IMR-90 (cell line): ENCODE data around the gene MRPL47. TPM values are rescaled to one million over a fixed set of nuclear protein-coding genes. Genes with fewer than 3 reads are reported as not detected.

Source experiments
- ATAC-seq: fragments of 200-7000 bp; cut with Tn5 transposase; 2 replicates; pipeline ENCODE4 v1.9.1; 2020; ENCODE audit warnings: low read depth, mild to moderate bottlenecking, moderate library complexity
- BruUV-seq: library from RNA; stranded (reverse); fragments of 400-500 nt; replicated peaks from 2 replicates; lab custom pipeline; 2021; lab: Mats Ljungman, UMichigan
- CTCF ChIA-PET: fragments of 300-600 bp; formaldehyde crosslinking; extraction: SDS; loops from one replicate; lab custom pipeline; 2021; ENCODE audit warnings: antibody characterized with exemption; lab: Yijun Ruan, JAX
- POLR2A ChIA-PET: fragments of 300-600 bp; sonication (Branson Sonifier 250); formaldehyde crosslinking; loops from one replicate; lab custom pipeline; 2022; ENCODE audit warnings: antibody characterized with exemption; ENCODE audit not compliant: unreplicated experiment; lab: Charles Lee
- DNase-seq: peaks from one replicate; pipeline ENCODE4 v3.0.0; 2013
- H2AFZ ChIP-seq: replicated peaks from 2 replicates; pipeline ENCODE3; 2013; ENCODE audit warnings: low read length, mild to moderate bottlenecking; ENCODE audit not compliant: poor library complexity
- H2AK5ac ChIP-seq: 2 replicates; pipeline ENCODE4 v1.6.1; 2013; ENCODE audit warnings: low read depth, low read length, inconsistent platforms
- H2AK9ac ChIP-seq: replicated peaks from 2 replicates; pipeline ENCODE3; 2013; ENCODE audit warnings: mild to moderate bottlenecking, low read depth, low read length, moderate library complexity; ENCODE audit not compliant: poor library complexity
- H2BK120ac ChIP-seq: 2 replicates; pipeline ENCODE4 v1.6.1; 2013; ENCODE audit warnings: low read depth, low read length, inconsistent platforms
- H2BK15ac ChIP-seq: 3 replicates; pipeline ENCODE4 v1.6.1; 2013; ENCODE audit warnings: low read depth, low read length, inconsistent platforms
- H2BK20ac ChIP-seq: 2 replicates; pipeline ENCODE4 v1.6.1; 2013; ENCODE audit warnings: low read depth, mild to moderate bottlenecking, inconsistent platforms, low read length, moderate library complexity
- H2BK5ac ChIP-seq: 2 replicates; pipeline ENCODE4 v1.6.1; 2013; ENCODE audit warnings: mild to moderate bottlenecking, low read depth, low read length, inconsistent platforms; ENCODE audit not compliant: poor library complexity, severe bottlenecking
- H3K14ac ChIP-seq: replicated peaks from 2 replicates; pipeline ENCODE4 v1.6.1; 2013; ENCODE audit warnings: low read depth, low read length, inconsistent platforms
- H3K18ac ChIP-seq: 2 replicates; pipeline ENCODE4 v1.6.1; 2013; ENCODE audit warnings: low read depth, low read length, control low read depth
- H3K23ac ChIP-seq: 2 replicates; pipeline ENCODE4 v1.6.1; 2013; ENCODE audit warnings: low read depth, low read length, inconsistent platforms
- H3K27ac ChIP-seq: 2 replicates; pipeline ENCODE4 v1.5.1; 2013; ENCODE audit warnings: mild to moderate bottlenecking, control low read depth, low read length; ENCODE audit not compliant: insufficient read depth
- H3K27me3 ChIP-seq: 2 replicates; pipeline ENCODE4 v1.6.1; 2013; ENCODE audit warnings: low read length; ENCODE audit not compliant: control insufficient read depth, insufficient read depth
- H3K36me3 ChIP-seq: 2 replicates; pipeline ENCODE4 v1.6.1; 2013; ENCODE audit warnings: low read length, mixed read lengths; ENCODE audit not compliant: control insufficient read depth, insufficient read depth
- H3K4ac ChIP-seq: 2 replicates; pipeline ENCODE4 v1.6.1; 2013; ENCODE audit warnings: low read depth, low read length, inconsistent platforms
- H3K4me1 ChIP-seq: 2 replicates; pipeline ENCODE4 v1.6.1; 2013; ENCODE audit warnings: low read length, mixed read lengths; ENCODE audit not compliant: control insufficient read depth, insufficient read depth
- H3K4me2 ChIP-seq: 2 replicates; pipeline ENCODE4 v1.6.1; 2013; ENCODE audit warnings: low read depth, mild to moderate bottlenecking, control low read depth, low read length, moderate library complexity
- H3K4me3 ChIP-seq: 2 replicates; pipeline ENCODE4 v1.5.1; 2013; ENCODE audit warnings: low read depth, mild to moderate bottlenecking, control low read depth, low read length, moderate library complexity; ENCODE audit not compliant: insufficient read depth
- H3K56ac ChIP-seq: 2 replicates; pipeline ENCODE4 v1.6.1; 2013; ENCODE audit warnings: low read length, inconsistent platforms; ENCODE audit not compliant: insufficient read depth; ENCODE audit errors: extremely low read depth
- H3K79me1 ChIP-seq, 2 experiments: 2 replicates each; pipeline ENCODE4 v1.6.1; 2013; ENCODE audit warnings: low read length in 2 of 2, inconsistent platforms in 1 of 2, low read depth in 1 of 2
- H3K9ac ChIP-seq: 2 replicates; pipeline ENCODE4 v1.6.1; 2013; ENCODE audit warnings: low read depth, low read length, control low read depth
- H3K9me1 ChIP-seq: 2 replicates; pipeline ENCODE4 v1.6.1; 2013; ENCODE audit warnings: low read length, inconsistent platforms; ENCODE audit not compliant: insufficient read depth
- H3K9me3 ChIP-seq: 2 replicates; pipeline ENCODE4 v1.6.1; 2013; ENCODE audit warnings: low read length; ENCODE audit not compliant: control insufficient read depth, insufficient read depth
- H4K20me1 ChIP-seq: 2 replicates; pipeline ENCODE4 v1.6.1; 2013; ENCODE audit warnings: low read length, inconsistent platforms; ENCODE audit not compliant: insufficient read depth
- H4K5ac ChIP-seq: 2 replicates; pipeline ENCODE4 v1.6.1; 2013; ENCODE audit warnings: mild to moderate bottlenecking, low read depth, low read length, control low read depth
- H4K8ac ChIP-seq, 2 experiments: 2 replicates each; pipeline ENCODE4 v1.6.1; 2013; ENCODE audit warnings: low read depth in 2 of 2, low read length in 2 of 2, control low read depth in 1 of 2, inconsistent platforms in 1 of 2
- H4K91ac ChIP-seq: 2 replicates; pipeline ENCODE4 v1.6.1; 2013; ENCODE audit warnings: low read depth, low read length, inconsistent platforms; ENCODE audit not compliant: insufficient read depth
- BHLHE40 ChIP-seq: fragments of 150-350 bp; IDR thresholded peaks from 2 replicates; pipeline ENCODE4 v1.6.1; 2016; ENCODE audit warnings: mild to moderate bottlenecking, low read depth, low read length
- CEBPB ChIP-seq: IDR thresholded peaks from 2 replicates; pipeline ENCODE4 v1.6.1; 2012; ENCODE audit warnings: low read depth, low read length, improper control_type of control experiment
- CHD1 ChIP-seq: IDR thresholded peaks from 2 replicates; pipeline ENCODE4 v1.6.1; 2012; ENCODE audit warnings: low read depth, low read length, improper control_type of control experiment
- FOS ChIP-seq: fragments of 150-350 bp; IDR thresholded peaks from 2 replicates; pipeline ENCODE4 v1.6.1; 2016; ENCODE audit warnings: low read depth, low read length
- MAFK ChIP-seq: IDR thresholded peaks from 2 replicates; pipeline ENCODE4 v1.6.1; 2012; ENCODE audit warnings: low read depth, low read length, improper control_type of control experiment
- MAZ ChIP-seq: IDR thresholded peaks from 2 replicates; pipeline ENCODE4 v1.6.1; 2012; ENCODE audit warnings: low read depth, mild to moderate bottlenecking, low read length, improper control_type of control experiment, moderate library complexity, borderline replicate concordance
- MXI1 ChIP-seq: IDR thresholded peaks from 2 replicates; pipeline ENCODE4 v1.6.1; 2012; ENCODE audit warnings: low read depth, mild to moderate bottlenecking, low read length, moderate library complexity, borderline replicate concordance
- NFE2L2 ChIP-seq: fragments of 150-350 bp; IDR thresholded peaks from 2 replicates; pipeline ENCODE4 v1.6.1; 2016; ENCODE audit warnings: low read depth, mild to moderate bottlenecking, low read length
- POLR2A ChIP-seq: IDR thresholded peaks from 2 replicates; pipeline ENCODE4 v1.6.1; 2012; ENCODE audit warnings: mild to moderate bottlenecking, low read depth, low read length
- RAD21 ChIP-seq: IDR thresholded peaks from 2 replicates; pipeline ENCODE4 v1.6.1; 2012; ENCODE audit warnings: low read length, improper control_type of control experiment
- RCOR1 ChIP-seq: IDR thresholded peaks from 2 replicates; pipeline ENCODE4 v1.6.1; 2012; ENCODE audit warnings: mild to moderate bottlenecking, low read length, improper control_type of control experiment; ENCODE audit not compliant: insufficient replicate concordance
- RFX5 ChIP-seq: IDR thresholded peaks from 2 replicates; pipeline ENCODE4 v1.8.0; 2012; ENCODE audit warnings: low read depth, mild to moderate bottlenecking, low read length, moderate library complexity
- WGBS, 2 experiments: methylation state at CpG; one replicate each; pipeline versions ENCODE4 v1.1.5 to v1.1.7; 2013; ENCODE audit warnings: missing lambda C conversion rate in 2 of 2; ENCODE audit not compliant: insufficient read length in 1 of 2; ENCODE audit errors: extremely low coverage in 2 of 2; 5-methylcytosine and 5-hydroxymethylcytosine counted together
- dilution Hi-C: fragments of 300-500 bp; cut with HindIII; formaldehyde crosslinking; loops from one replicate; pipeline ENCODE4 v1.14.3; 2018; ENCODE audit warnings: low sequenced_read_pairs; ENCODE audit not compliant: unreplicated experiment
- in situ Hi-C: fragments of 300-500 bp; cut with MboI; formaldehyde crosslinking; loops from 3 replicates; pipeline ENCODE4 v1.14.3; 2019; ENCODE audit warnings: low sequenced_read_pairs, inconsistent platforms, mixed read lengths
- intact Hi-C: fragments of 100-400 bp; cut with micrococcal nuclease; formaldehyde crosslinking; loops from 2 replicates; pipeline ENCODE4 v1.10.0; 2022
- polyA plus RNA-seq, 3 experiments: library from polyadenylated mRNA; depleted of rRNA; stranded (reverse); fragments of >200 nt; gene quantifications; 2 replicates each; pipeline ENCODE4 v1.2.3, GENCODE V29; 2012; ENCODE audit warnings: low replicate concordance in 1 of 3
- total RNA-seq: library from RNA; depleted of rRNA; stranded (reverse); fragments of >200 nt; gene quantifications from 2 replicates; pipeline ENCODE4 v1.2.3, GENCODE V29; 2012
- TF ChIP-seq, protein P1 (sequence below): conservative IDR thresholded peaks from 2 replicates; pipeline ENCODE4 v1.5.1; 2012; ENCODE audit warnings: mild to moderate bottlenecking, low read depth, low read length, improper control_type of control experiment
- TF ChIP-seq, protein P2 (sequence below): fragments of 150-350 bp; IDR thresholded peaks from 2 replicates; pipeline ENCODE4 v1.6.1; 2016; ENCODE audit warnings: low read depth, mild to moderate bottlenecking, low read length, moderate library complexity, borderline replicate concordance
- TF ChIP-seq, protein P3 (sequence below): fragments of 150-350 bp; IDR thresholded peaks from 2 replicates; pipeline ENCODE4 v1.6.1; 2017; ENCODE audit warnings: mild to moderate bottlenecking, antibody characterized with exemption, low read length, low read depth

Gene MRPL47
- total and polyA plus RNA-seq, 2 of the 4 experiments (the other 2 are of a cell fraction) = 41.4 to 43.7 TPM

DNA sequence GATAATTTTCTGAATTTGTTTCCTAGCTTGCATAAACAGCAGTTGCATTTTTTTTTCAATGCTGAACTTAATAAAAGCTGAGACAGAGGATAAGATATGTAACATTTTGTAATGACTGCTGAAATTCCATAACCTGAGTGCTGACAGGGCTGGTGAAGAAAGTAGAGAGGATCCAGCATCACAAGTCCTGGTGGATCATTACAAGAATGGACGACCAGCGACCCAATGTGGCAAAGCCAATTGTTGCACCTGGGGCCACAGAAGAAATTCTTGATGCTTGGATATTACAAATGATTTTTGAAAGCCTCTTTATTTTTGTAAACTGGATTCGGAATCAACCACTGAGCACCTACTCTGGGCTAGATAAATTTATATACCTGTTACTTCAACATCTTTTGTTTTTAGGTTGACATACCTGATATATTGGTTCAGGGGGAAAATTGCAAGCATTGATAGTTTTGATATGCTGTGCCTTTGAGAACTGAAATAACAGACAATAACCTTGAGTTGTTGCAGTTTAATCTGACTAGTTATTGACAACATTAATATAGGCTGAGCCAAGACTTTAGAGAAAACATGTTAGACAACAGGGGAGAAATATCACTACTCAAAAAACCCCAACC lies 45.6 kb downstream of the MRPL47 start:
- no peak overlapping the region for H3K56ac ChIP-seq
- H4K20me1 ChIP-seq = no peaks in the 10 kb centered on the region
- ChIA-PET CTCF (interaction anchor here (0.9 kb wide), 1 partner anchor 102 kb away, joined by 3 read pairs; no protein-coding TSS in a partner anchor), POLR2A (no interaction called here)
- no peak overlapping the region for H2BK20ac ChIP-seq
- BruUV-seq = no TSS peak
- H3K79me1 ChIP-seq = peaks cover 0 to 4% of the 10 kb centered on the region in 2 experiments; a peak in 3 of 4 replicates
- H3K4me3 ChIP-seq = no peak overlapping the region
- peaks cover under 1% of the 10 kb centered on the region; the same call in 1 of the 2 replicates for H3K4me1 ChIP-seq
- H3K9ac ChIP-seq = no peak overlapping the region
- H2BK120ac ChIP-seq = no peak overlapping the region
- WGBS, 2 experiments = 0% methylated on average over 2 of the region's 3 CpGs; no CpG with 5 or more reads in 1 of the 2 experiments
- no peaks in the 10 kb centered on the region for H3K36me3 ChIP-seq
- DNase-seq = peak; percentile 81
- H4K91ac ChIP-seq = no peak overlapping the region
- H3K27ac ChIP-seq = no peak overlapping the region
- no peak overlapping the region for H3K18ac ChIP-seq
- H2BK5ac ChIP-seq = no peak overlapping the region
- H2AFZ ChIP-seq = no peak overlapping the region
- no peak overlapping the region for H3K14ac ChIP-seq
- in situ Hi-C loops = loop anchor here (5.0 to 25.0 kb wide), 3 partner anchors 112 to 547 kb away; no protein-coding TSS in a partner anchor
- H3K27me3 ChIP-seq = no peaks in the 10 kb centered on the region
- no peak overlapping the region for H2BK15ac ChIP-seq
- no peaks in the 10 kb centered on the region; the same call in 1 of the 2 replicates for H3K9me1 ChIP-seq
- no peak; the same call in 1 of the 2 replicates for ATAC-seq
- H3K9me3 ChIP-seq = no peaks in the 10 kb centered on the region
- dilution Hi-C loops = no loop called here
- no peak overlapping the region for H4K8ac ChIP-seq
- no peak overlapping the region for H3K4ac ChIP-seq
- no peak overlapping the region for H4K5ac ChIP-seq
- intact Hi-C loops = loop anchor here (1.0 to 5.0 kb wide), 5 partner anchors 109 to 544 kb away; partner anchors contain the start of gene PIK3CA
- H3K23ac ChIP-seq = no peak overlapping the region
- H3K4me2 ChIP-seq = no peak overlapping the region
- H2AK9ac ChIP-seq = no peak overlapping the region
- H2AK5ac ChIP-seq = no peak overlapping the region
- TF ChIP-seq, protein P1, sequence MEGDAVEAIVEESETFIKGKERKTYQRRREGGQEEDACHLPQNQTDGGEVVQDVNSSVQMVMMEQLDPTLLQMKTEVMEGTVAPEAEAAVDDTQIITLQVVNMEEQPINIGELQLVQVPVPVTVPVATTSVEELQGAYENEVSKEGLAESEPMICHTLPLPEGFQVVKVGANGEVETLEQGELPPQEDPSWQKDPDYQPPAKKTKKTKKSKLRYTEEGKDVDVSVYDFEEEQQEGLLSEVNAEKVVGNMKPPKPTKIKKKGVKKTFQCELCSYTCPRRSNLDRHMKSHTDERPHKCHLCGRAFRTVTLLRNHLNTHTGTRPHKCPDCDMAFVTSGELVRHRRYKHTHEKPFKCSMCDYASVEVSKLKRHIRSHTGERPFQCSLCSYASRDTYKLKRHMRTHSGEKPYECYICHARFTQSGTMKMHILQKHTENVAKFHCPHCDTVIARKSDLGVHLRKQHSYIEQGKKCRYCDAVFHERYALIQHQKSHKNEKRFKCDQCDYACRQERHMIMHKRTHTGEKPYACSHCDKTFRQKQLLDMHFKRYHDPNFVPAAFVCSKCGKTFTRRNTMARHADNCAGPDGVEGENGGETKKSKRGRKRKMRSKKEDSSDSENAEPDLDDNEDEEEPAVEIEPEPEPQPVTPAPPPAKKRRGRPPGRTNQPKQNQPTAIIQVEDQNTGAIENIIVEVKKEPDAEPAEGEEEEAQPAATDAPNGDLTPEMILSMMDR = peak; percentile 95
- no peak for TF ChIP-seq RFX5
- no peak for TF ChIP-seq NFE2L2
- no peak for TF ChIP-seq MAFK
- no peak for TF ChIP-seq FOS
- TF ChIP-seq POLR2A = no peak
- no peak for TF ChIP-seq MAZ
- TF ChIP-seq MXI1 = no peak
- TF ChIP-seq, protein P2, sequence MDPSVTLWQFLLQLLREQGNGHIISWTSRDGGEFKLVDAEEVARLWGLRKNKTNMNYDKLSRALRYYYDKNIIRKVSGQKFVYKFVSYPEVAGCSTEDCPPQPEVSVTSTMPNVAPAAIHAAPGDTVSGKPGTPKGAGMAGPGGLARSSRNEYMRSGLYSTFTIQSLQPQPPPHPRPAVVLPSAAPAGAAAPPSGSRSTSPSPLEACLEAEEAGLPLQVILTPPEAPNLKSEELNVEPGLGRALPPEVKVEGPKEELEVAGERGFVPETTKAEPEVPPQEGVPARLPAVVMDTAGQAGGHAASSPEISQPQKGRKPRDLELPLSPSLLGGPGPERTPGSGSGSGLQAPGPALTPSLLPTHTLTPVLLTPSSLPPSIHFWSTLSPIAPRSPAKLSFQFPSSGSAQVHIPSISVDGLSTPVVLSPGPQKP = no peak
- TF ChIP-seq, protein P3, sequence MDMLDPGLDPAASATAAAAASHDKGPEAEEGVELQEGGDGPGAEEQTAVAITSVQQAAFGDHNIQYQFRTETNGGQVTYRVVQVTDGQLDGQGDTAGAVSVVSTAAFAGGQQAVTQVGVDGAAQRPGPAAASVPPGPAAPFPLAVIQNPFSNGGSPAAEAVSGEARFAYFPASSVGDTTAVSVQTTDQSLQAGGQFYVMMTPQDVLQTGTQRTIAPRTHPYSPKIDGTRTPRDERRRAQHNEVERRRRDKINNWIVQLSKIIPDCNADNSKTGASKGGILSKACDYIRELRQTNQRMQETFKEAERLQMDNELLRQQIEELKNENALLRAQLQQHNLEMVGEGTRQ = no peak
- no peak for TF ChIP-seq CHD1
- peak; percentile 97 for TF ChIP-seq RAD21
- no peak for TF ChIP-seq CEBPB
- no peak for TF ChIP-seq RCOR1
- no peak for TF ChIP-seq BHLHE40
